HG02943 (cell line): ENCODE measurements around the gene ELANE.
"Not testable (repeated sequence)": the region's sequence is repeated elsewhere in the genome, so short reads cannot be mapped to it uniquely, and the experiment has no call there.

Source experiments
- ATAC-seq: cut with Tn5 transposase; IDR thresholded peaks from one replicate; pipeline ENCODE4 v1.9.1; 2021; ENCODE audit warnings: mild to moderate bottlenecking, low read depth, moderate library complexity; ENCODE audit not compliant: unreplicated experiment

The ELANE gene

GRCh38 chr19:891421-892200, 39.5 kb downstream of the ELANE start:
- not testable (repeated sequence) for ATAC-seq

DNA sequence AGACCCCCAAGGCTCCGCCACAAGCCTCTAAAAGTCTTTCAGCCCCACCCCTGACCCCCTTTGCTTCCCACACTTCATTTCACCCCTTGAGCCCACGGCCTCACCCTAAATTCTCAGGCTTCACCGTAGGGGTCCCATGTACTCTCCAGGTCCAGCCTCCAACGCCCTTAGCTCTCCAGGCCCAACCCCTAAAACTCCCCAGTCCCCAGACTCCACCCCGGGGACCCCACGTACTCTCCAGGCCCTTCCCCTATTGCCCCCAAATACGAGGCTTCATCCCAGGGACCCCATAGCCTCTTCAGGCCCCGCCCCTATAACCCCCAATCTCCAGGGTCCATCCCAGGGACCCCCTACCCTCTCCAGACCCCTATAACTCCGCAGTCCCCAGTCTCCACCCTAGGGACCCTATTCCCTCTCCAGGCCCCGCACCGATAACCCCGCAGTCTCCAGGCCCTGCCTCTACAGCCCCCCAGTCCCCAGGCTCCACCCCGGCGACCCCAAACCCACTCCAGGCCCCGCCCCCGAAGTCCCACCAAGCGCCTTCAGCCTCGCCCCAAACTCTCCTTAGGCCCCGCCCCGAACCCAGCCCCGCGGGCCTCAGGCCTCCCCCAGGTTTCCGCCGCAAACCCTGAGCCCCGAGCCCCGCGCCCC, 40.3 kb downstream of the ELANE start:
- ATAC-seq = no peak

GRCh38 chr19:892894-893689, 41.0 kb downstream of the ELANE start, which contains the start of the genes MED16 and RNU6-9:
MED16 (minus strand) TSS chr19:893187; CDS start chr19:891131, 2,056 bp downstream.
RNU6-9 (plus strand) TSS chr19:893484.
- ATAC-seq = peak; percentile 70

DNA sequence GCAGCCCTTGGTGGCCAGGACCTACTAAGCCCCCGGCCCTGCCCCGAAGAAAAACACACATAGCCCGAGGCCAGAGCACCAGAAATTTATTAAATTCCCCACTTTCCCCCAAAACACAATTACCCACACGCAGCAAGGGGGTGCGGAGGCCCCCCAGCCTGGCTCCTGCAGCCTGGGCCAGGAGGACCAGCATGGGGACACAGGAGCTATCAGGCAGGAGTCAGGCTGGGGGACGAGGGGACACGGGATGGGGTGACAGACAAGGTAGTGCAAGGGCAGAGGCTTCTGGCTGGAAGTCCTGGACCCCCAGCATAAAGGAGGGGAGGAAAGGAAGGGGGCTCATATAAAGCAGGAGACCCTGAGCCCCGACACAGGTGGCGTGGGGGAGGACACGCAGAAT, 44.3 kb downstream of the ELANE start:
- no peak for ATAC-seq

DNA sequence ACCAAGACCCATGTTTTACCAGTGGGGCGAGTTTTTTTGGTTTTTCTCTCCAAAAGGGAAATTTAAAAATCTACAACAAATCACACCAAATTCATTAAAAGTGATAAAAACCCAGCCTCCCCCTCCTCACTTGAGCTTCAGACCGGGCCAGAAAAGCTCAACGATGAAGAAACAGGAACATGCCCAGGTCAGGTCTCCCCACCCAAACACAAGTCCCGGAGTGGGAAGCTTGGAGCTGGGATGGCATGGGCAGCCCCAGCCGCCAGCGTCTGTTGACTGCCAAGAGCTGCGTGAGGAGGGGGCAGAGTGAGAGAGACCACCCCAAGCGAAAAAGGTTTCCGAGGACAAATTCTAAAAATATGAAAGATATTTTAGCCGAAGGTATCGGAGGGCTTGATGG, 44.9 kb downstream of the ELANE start:
- no peak for ATAC-seq

- no peak for ATAC-seq
Measured at GRCh38 chr19:897442-898039, 45.4 kb downstream of the ELANE start.

DNA sequence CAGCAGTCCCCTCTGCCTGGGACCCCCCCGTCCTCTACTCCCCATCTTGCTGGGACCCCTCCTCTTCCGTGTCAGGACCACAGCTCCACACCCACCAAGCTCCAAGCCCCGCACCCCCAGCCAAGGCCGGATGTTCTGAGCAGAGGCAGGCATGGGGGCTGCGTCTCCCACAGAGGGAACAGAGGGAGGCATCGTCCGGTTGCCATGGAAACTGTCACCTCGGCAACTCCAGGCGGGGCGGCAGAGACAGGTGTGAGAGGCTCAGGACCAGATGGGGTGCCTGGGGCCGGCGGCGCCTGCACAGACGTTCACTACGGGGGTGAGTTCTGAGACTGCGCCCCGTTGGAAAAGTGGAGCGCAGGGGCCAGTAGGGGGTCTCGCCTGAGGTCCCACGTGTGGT, 46.6 kb downstream of the ELANE start:
- ATAC-seq = no peak

DNA sequence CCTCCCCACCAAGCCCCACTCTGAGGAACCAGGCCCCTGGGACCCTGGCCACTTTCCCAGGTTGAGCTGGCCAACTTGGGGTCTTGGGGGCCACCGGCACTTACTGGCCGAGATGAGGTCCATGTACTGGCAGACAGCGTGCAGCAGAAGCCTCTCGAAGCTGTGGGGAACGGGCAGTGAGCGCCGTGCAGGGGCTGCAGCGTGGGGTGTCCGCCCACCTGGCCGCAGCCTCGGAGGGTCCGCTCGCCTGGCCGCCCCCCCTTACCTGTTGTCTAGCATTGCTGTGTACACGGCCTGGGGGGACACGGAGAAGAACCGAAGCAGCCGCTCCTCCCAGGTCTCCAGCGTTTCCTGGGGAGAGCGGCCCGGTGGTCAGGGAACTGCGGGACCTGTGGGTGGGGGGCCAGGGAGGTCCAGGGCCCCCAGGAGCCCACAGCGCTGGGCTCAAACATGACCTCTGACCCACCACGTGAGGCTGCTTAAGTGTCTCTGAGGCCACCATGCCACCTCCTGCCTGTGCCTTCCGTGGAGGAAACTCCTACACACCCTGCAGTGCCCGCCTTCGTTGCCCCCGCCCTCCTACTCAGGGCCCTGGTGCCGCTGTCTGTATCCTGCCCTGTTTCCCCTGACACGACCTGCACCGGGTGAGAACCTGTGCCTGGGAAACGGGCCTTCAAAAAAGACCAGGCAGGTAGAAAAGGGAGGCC, 47.4 kb downstream of the ELANE start:
- ATAC-seq = no peak

DNA sequence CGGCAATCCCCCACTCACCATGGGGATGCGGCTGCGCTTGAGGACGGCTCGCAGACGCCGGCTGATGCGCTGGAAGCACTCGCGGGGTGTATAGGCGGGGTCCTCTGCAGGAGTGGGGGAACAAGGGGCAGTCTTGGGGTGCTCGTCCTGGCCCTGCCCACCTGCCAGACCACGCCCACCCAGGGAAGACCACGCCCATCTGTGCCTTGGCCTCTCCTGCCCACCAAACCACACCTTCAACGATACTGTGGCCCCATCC, 47.9 kb downstream of the ELANE start:
- ATAC-seq = no peak

GRCh38 chr19:900302-901111, 48.4 kb downstream of the ELANE start:
- no peak for ATAC-seq

- no peak for ATAC-seq
Measured at GRCh38 chr19:901216-902092, 49.4 kb downstream of the ELANE start.

GRCh38 chr19:902093-902370, 49.9 kb downstream of the ELANE start:
- ATAC-seq = no peak

DNA sequence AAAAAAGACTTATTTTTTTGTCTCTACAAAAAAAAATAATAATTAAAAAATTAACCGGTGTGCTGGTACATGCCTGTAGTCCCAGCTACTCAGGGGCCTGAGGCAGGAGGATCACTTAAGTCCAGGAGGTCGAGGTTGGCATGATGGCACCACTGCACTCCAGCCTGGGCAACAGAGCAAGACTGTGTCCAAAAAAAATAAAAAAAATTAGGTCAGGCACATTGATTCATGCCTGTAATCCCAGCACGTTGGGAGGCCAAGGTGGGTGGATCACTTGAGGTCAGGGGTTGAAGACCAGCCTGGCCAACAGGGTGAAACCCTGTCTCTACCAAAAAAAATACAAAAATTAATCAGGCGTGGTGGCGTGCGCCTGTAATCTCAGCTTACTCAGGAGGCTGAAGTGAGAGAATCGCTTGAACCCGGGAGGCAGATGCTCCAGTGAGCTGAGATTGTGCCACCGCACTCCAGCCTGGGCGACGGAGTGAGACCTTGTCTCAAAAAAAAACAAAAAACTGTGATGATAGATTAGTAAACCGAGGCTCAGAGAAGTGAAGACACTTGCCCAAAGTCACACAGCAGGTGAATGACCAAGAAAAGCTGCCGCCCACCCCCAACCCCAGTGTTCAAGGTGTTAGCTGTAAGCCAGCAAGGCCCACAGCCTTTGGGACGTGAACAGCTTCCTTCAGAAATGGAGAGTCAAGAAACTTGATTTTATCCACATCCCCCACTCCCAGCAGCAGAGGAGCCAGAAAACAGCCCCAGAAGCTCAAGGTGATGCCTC, 50.5 kb downstream of the ELANE start:
- no peak for ATAC-seq

- no peak for ATAC-seq
Measured at GRCh38 chr19:903266-903797, 51.2 kb downstream of the ELANE start.

GRCh38 chr19:904545-904944, 52.4 kb downstream of the ELANE start:
- ATAC-seq = no peak
